ENCODE data around the gene CIRBP. TPM values are rescaled to one million over a fixed set of nuclear protein-coding genes. Genes with fewer than 3 reads are reported as not detected.

CIRBP gene
- total and polyA plus RNA-seq, 2 of the 13 experiments (the other 11 are each of a cell fraction or from before 2014, with no cell fraction given), result 133 to 140 TPM

- TF ChIP-seq EZH2 (conservative IDR thresholded peaks at IDR 0.05; ENCODE audit: low read depth, low read length) (no peak), MTA1 (CRISPR knock-in tag; IDR thresholded peaks at IDR 0.05; ENCODE audit: borderline replicate concordance) (no peak), SYNCRIP (IDR thresholded peaks at IDR 0.05; ENCODE audit: insufficient read depth, low read depth, low read length) (no peak), ARID2 (CRISPR knock-in tag; IDR thresholded peaks at IDR 0.05; ENCODE audit: borderline replicate concordance) (no peak), MEIS2 (CRISPR knock-in tag; IDR thresholded peaks at IDR 0.05) (no peak), TGIF2 (CRISPR knock-in tag; IDR thresholded peaks at IDR 0.05) (0 out of 2 replicates have a peak, but pooled peaks have one; percentile 17), PPARG (CRISPR knock-in tag; conservative IDR thresholded peaks at IDR 0.05) (no peak), BRD4 (CRISPR knock-in tag; IDR thresholded peaks at IDR 0.05) (no peak), RFX1 (IDR thresholded peaks at IDR 0.05) (no peak; the same call in 1 of the 2 replicates), SOX6 (IDR thresholded peaks at IDR 0.05) (no peak), SOX6 (CRISPR knock-in tag; IDR thresholded peaks at IDR 0.05) (peak; percentile 49), ZNF18 (CRISPR knock-in tag; IDR thresholded peaks at IDR 0.05; ENCODE audit: insufficient replicate concordance) (no peak), KLF15 (CRISPR knock-in tag; IDR thresholded peaks at IDR 0.05; ENCODE audit: borderline replicate concordance) (no peak), ZNF747 (CRISPR knock-in tag; IDR thresholded peaks at IDR 0.05; ENCODE audit: borderline replicate concordance) (no peak), SP140L (CRISPR knock-in tag; IDR thresholded peaks at IDR 0.05; ENCODE audit: borderline replicate concordance) (no peak), ZFP82 (CRISPR knock-in tag; IDR thresholded peaks at IDR 0.05; ENCODE audit: borderline replicate concordance) (peak; percentile 90; the same call in 1 of the 2 replicates), RFX3 (CRISPR knock-in tag; IDR thresholded peaks at IDR 0.05) (no peak), ZBTB4 (CRISPR knock-in tag; IDR thresholded peaks at IDR 0.05; ENCODE audit: borderline replicate concordance) (no peak; the same call in 1 of the 2 replicates), YEATS4 (CRISPR knock-in tag; IDR thresholded peaks at IDR 0.05; ENCODE audit: borderline replicate concordance) (peak; percentile 96), ZNF619 (CRISPR knock-in tag; IDR thresholded peaks at IDR 0.05) (no peak), CCAR2 (optimal IDR thresholded peaks at IDR 0.05; ENCODE audit: low read depth, low read length) (no peak), SMARCE1 (IDR thresholded peaks at IDR 0.05; ENCODE audit: borderline replicate concordance) (no peak), ZNF772 (CRISPR knock-in tag; IDR thresholded peaks at IDR 0.05) (peak; percentile 50; the same call in 1 of the 2 replicates), GMEB2 (CRISPR knock-in tag; IDR thresholded peaks at IDR 0.05; ENCODE audit: low read depth) (peak; percentile 71; the same call in 1 of the 2 replicates), YY1 (IDR thresholded peaks at IDR 0.05; ENCODE audit: insufficient read depth, insufficient replicate concordance, low read depth, low read length) (peak; percentile 72)
Observed at GRCh38 chr19:1275260-1275975, 6.3 kb downstream of the CIRBP start, which contains the start of gene FAM174C (continued).

Measured in HepG2 (cell line).